ENCODE results near the gene OAT.

OAT gene

GRCh38 chr10:124465003-124465776 lies 46.5 kb upstream of the OAT start:
- Histone ChIP-seq H3K4ac (ENCODE audit: low read length) (no peak overlapping the region), H3K27me3 (ENCODE audit: control insufficient read depth in 3 of 3, insufficient read depth in 3 of 3, low read depth in 1 of 3, low read length in 3 of 3) (peaks cover 0 to 9% (median 0%) of the 10 kb centered on the region in 3 experiments), H3K9ac (ENCODE audit: low read depth, low read length, poor library complexity) (no peak overlapping the region), H2BK5ac (ENCODE audit: low read length) (no peak overlapping the region), H3K4me2 (ENCODE audit: insufficient read depth, low read length, poor library complexity, severe bottlenecking) (no peak overlapping the region), H3K4me3 (ENCODE audit: low read length in 2 of 2) (no peak overlapping the region), H2BK120ac (ENCODE audit: low read depth, low read length) (no peak overlapping the region), H3K23ac (ENCODE audit: low read depth, low read length, poor library complexity) (peak overlapping the region; percentile 86), H2BK15ac (ENCODE audit: low read length) (no peak overlapping the region), H2BK12ac (ENCODE audit: low read length) (no peak overlapping the region), H4K8ac (ENCODE audit: low read depth, low read length) (no peak overlapping the region), H3K14ac (ENCODE audit: low read length) (no peak overlapping the region), H4K91ac (ENCODE audit: low read depth, low read length, poor library complexity) (no peak overlapping the region), H3K36me3 (replicated peaks in 1 of 2; ENCODE audit: control insufficient read depth in 2 of 2, insufficient read depth in 2 of 2, low read length in 2 of 2) (peaks cover 0 to 2% of the 10 kb centered on the region in 2 donors), H3K4me1 (ENCODE audit: control insufficient read depth in 2 of 2, insufficient read depth in 1 of 2, low read depth in 1 of 2, low read length in 2 of 2) (peaks cover 4 to 14% of the 10 kb centered on the region in 2 donors), H3K18ac (ENCODE audit: low read length) (peak overlapping the region; percentile 28), H2AK5ac (ENCODE audit: low read depth, low read length) (no peak overlapping the region), H2AFZ (ENCODE audit: low read length) (no peak overlapping the region), H3K79me1 (ENCODE audit: low read depth, low read length) (no peaks in the 10 kb centered on the region), H3K9me3 (replicated peaks in 1 of 2; ENCODE audit: control insufficient read depth in 2 of 2, insufficient read depth in 1 of 2, low read depth in 1 of 2, low read length in 2 of 2) (peaks cover 0 to 3% of the 10 kb centered on the region in 2 donors), H3K27ac (replicated peaks; ENCODE audit: low read length) (no peak overlapping the region)
- DNase-seq (ENCODE audit: low spot score), result no peak
- no CpG with 5 or more reads among the region's 17 CpGs for WGBS, 2 donors (ENCODE audit: extremely low coverage in 2 of 2, insufficient read length in 2 of 2, insufficient replicate concordance in 1 of 2)

- Histone ChIP-seq H3K9me3 (replicated peaks in 1 of 2; ENCODE audit: control insufficient read depth in 2 of 2, insufficient read depth in 1 of 2, low read depth in 1 of 2, low read length in 2 of 2) (peaks cover 0 to 3% of the 10 kb centered on the region in 2 donors), H3K27me3 (ENCODE audit: control insufficient read depth in 3 of 3, insufficient read depth in 3 of 3, low read depth in 1 of 3, low read length in 3 of 3) (peaks cover 0 to 16% (median 0%) of the 10 kb centered on the region in 3 experiments), H3K4me2 (ENCODE audit: insufficient read depth, low read length, poor library complexity, severe bottlenecking) (no peak overlapping the region), H3K4me1 (ENCODE audit: control insufficient read depth in 2 of 2, insufficient read depth in 1 of 2, low read depth in 1 of 2, low read length in 2 of 2) (peaks cover 0 to 9% of the 10 kb centered on the region in 2 donors), H2AFZ (ENCODE audit: low read length) (no peak overlapping the region), H3K18ac (ENCODE audit: low read length) (no peak overlapping the region), H2BK15ac (ENCODE audit: low read length) (no peak overlapping the region), H3K14ac (ENCODE audit: low read length) (no peak overlapping the region), H3K4ac (ENCODE audit: low read length) (no peak overlapping the region), H3K27ac (replicated peaks; ENCODE audit: low read length) (no peak overlapping the region), H2AK5ac (ENCODE audit: low read depth, low read length) (no peak overlapping the region), H3K36me3 (replicated peaks in 1 of 2; ENCODE audit: control insufficient read depth in 2 of 2, insufficient read depth in 2 of 2, low read length in 2 of 2) (peaks cover 0 to 2% of the 10 kb centered on the region in 2 donors), H3K79me1 (ENCODE audit: low read depth, low read length) (no peaks in the 10 kb centered on the region), H3K23ac (ENCODE audit: low read depth, low read length, poor library complexity) (no peak overlapping the region), H2BK5ac (ENCODE audit: low read length) (no peak overlapping the region), H2BK12ac (ENCODE audit: low read length) (peak overlapping the region; percentile 8), H2BK120ac (ENCODE audit: low read depth, low read length) (no peak overlapping the region), H3K4me3 (ENCODE audit: low read length in 2 of 2) (no peak overlapping the region), H4K8ac (ENCODE audit: low read depth, low read length) (no peak overlapping the region), H4K91ac (ENCODE audit: low read depth, low read length, poor library complexity) (no peak overlapping the region), H3K9ac (ENCODE audit: low read depth, low read length, poor library complexity) (no peak overlapping the region)
- WGBS, 2 donors (ENCODE audit: extremely low coverage in 2 of 2, insufficient read length in 2 of 2, insufficient replicate concordance in 1 of 2), result no CpG with 5 or more reads among the region's 9 CpGs
- no peak for DNase-seq (ENCODE audit: low spot score)
Measured at GRCh38 chr10:124464028-124464965, 45.6 kb upstream of the OAT start.

- Histone ChIP-seq H3K9ac (ENCODE audit: low read depth, low read length, poor library complexity) (peak overlapping the region; percentile 89), H2BK120ac (ENCODE audit: low read depth, low read length) (no peak overlapping the region), H3K18ac (ENCODE audit: low read length) (peak overlapping the region; percentile 96), H4K91ac (ENCODE audit: low read depth, low read length, poor library complexity) (no peak overlapping the region), H2BK5ac (ENCODE audit: low read length) (peak overlapping the region; percentile 85), H3K9me3 (replicated peaks in 1 of 2; ENCODE audit: control insufficient read depth in 2 of 2, insufficient read depth in 1 of 2, low read depth in 1 of 2, low read length in 2 of 2) (peaks cover 0 to 3% of the 10 kb centered on the region in 2 donors), H3K36me3 (replicated peaks in 1 of 2; ENCODE audit: control insufficient read depth in 2 of 2, insufficient read depth in 2 of 2, low read length in 2 of 2) (peaks cover 0 to 2% of the 10 kb centered on the region in 2 donors), H3K4me2 (ENCODE audit: insufficient read depth, low read length, poor library complexity, severe bottlenecking) (peak overlapping the region; percentile 89), H3K23ac (ENCODE audit: low read depth, low read length, poor library complexity) (no peak overlapping the region), H3K4me3 (ENCODE audit: low read length in 2 of 2) (peak overlapping the region; percentile 75 to 92), H3K27ac (replicated peaks; ENCODE audit: low read length) (no peak overlapping the region), H3K4me1 (ENCODE audit: control insufficient read depth in 2 of 2, insufficient read depth in 1 of 2, low read depth in 1 of 2, low read length in 2 of 2) (peaks cover 0 to 9% of the 10 kb centered on the region in 2 donors), H3K4ac (ENCODE audit: low read length) (no peak overlapping the region), H2BK15ac (ENCODE audit: low read length) (no peak overlapping the region), H3K14ac (ENCODE audit: low read length) (peak overlapping the region; percentile 31), H2AFZ (ENCODE audit: low read length) (peak overlapping the region; percentile 99), H3K79me1 (ENCODE audit: low read depth, low read length) (no peaks in the 10 kb centered on the region), H4K8ac (ENCODE audit: low read depth, low read length) (no peak overlapping the region), H2AK5ac (ENCODE audit: low read depth, low read length) (no peak overlapping the region), H3K27me3 (ENCODE audit: control insufficient read depth in 3 of 3, insufficient read depth in 3 of 3, low read depth in 1 of 3, low read length in 3 of 3) (peaks cover 0 to 22% (median 0%) of the 10 kb centered on the region in 3 experiments), H2BK12ac (ENCODE audit: low read length) (no peak overlapping the region)
- WGBS, 2 donors (ENCODE audit: extremely low coverage in 2 of 2, insufficient read length in 2 of 2, insufficient replicate concordance in 1 of 2), result no CpG with 5 or more reads among the region's 8 CpGs
- no peak for DNase-seq (ENCODE audit: low spot score)
Measured at GRCh38 chr10:124462348-124462695, 43.6 kb upstream of the OAT start.
